Activated CD4-positive, CD25-positive, alpha-beta regulatory T cell treated with anti-CD3 and anti-CD28 coated beads, Interleukin-2, amount 50 U/mL, for 16 hours (primary cell): ENCODE measurements around the gene MRPL52.
"Not testable (repeated sequence)": the region's sequence is repeated elsewhere in the genome, so short reads cannot be mapped to it uniquely, and the experiment has no call there.

ENCODE experiments used
- DNase-seq: peaks from one replicate; pipeline ENCODE4 v3.0.0-alpha.2; 2020; ENCODE audit warnings: low read depth, low spot score

MRPL52 gene

DNA sequence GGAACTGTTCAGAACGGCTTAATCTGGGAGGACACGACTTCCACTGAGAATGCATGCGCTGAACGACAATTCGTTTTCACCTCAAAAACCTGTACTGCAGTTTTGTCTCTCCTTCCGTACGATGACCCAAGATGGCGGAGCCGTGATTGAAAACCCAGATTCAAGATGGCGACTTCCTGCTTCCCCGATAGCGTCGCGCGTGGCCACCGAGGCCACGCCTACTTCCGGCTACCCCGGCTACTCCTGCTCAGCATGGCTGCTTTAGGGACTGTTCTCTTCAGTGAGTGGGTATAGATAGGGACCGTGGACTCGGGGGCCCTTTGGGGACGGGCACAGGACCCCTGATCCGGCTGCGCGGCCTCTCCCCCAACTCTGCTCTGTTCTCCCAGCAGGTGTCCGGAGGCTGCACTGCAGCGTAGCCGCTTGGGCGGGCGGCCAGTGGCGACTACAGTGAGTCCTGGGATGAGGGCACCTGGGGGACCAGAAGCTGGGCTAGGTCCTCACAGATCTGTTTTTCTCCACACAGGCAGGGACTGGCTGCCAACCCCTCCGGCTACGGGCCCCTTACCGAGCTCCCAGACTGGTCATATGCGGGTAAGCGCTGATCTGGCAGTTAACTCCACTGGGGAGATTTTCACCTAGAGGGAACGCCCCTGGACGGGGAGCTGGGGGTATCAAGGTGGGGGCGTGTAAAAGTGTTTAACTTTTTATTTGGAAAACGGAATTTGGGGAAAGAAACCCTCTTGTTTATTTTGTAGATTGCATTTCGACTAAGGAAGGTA, at the start of gene MRPL52:
Gene MRPL52 (plus strand): TSS at position 227 of the 782 bp plus-strand sequence. CDS start 26 bp downstream, at position 253.
- DNase-seq, result peak; percentile 84

DNA sequence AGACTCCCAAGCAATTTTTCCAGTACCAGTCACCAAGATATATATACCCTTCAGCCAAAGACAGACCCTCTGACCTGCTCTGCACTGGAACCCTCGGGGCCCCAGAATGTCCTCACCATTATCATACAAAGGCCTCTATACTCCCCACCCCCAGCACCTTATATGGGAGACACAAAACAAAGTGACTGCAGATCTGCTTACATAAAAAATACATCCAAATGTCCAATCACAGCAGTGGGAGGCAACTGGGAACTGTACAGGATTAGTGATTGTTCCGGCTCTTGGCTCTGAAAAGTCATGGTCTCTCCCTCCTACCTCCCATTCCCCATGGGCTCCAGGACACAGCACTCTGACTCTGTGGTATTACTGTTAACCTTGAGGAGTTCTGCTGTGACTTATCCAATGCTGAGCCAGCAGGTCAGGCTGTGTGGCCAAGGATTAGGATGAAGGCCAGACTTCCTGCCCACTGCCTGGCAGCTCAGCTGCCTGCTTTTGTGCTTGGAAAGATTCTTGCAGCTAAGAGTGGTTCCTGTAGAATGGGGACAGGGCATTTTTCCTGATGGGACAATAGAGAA, 49.5 kb upstream of the MRPL52 start:
- no peak for DNase-seq

DNA sequence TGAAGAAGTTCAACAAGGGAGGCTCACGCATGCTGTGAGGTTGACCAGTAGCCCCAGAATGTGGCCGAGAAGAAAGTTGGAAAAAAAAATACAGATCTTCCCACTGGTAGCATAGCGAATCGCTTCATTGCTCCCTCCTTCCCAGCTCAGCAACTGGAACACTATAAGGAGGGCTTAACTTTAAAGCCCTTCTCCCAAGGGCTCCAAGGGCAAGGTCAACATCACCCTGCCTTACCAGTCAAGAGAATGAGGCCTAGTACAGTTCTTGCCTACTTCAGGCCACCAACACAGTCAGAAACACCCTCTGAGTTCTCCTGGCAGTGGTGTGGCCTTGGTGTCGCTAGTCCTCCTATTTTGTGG, 48.8 kb upstream of the MRPL52 start:
- no peak for DNase-seq

GRCh38 chr14:22781301-22781991, 48.2 kb upstream of the MRPL52 start:
- DNase-seq, result no peak

- no peak for DNase-seq
Observed at GRCh38 chr14:22786685-22787084, 43.0 kb upstream of the MRPL52 start.

DNA sequence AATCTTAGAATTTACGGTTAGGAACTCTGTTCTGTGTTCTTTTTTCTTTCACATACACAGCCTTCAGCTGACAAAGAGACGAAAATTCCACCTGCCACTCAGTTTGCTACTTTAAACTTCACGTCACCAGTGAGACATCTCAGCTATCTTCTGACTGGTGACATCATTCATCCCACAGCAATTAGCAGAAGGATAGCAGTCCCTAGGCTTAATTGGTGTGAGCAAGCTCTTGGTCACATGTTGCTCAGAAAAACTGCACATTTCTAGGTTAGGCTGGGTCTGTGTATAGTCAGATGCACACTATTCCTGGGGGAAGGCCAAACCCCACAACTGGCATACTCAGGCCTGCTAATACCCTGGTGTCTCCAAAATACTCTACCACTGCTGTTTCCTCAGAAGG, 38.4 kb upstream of the MRPL52 start:
- no peak for DNase-seq

GRCh38 chr14:22792158-22792557, 37.5 kb upstream of the MRPL52 start:
- DNase-seq, result no peak

DNA sequence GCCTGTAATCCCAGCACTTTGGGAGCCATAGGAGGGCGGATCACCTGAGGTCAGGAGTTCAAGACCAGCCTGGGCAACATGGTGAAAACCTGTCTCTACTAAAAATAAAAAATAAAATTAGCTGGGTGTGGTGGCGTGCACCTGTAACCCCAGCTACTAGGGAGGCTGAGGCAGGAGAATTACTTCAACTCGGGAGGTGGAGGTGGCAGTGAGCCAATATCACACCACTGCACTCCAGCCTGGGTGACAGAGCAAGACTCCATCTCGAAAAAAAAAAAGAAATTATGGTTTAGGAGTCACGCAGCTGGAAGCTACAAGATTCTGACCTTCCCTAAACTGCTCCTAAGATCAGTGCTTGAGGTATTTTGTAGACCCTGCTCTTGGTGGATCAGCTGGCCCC, 36.1 kb upstream of the MRPL52 start:
- DNase-seq, result not testable (repeated sequence)

DNA sequence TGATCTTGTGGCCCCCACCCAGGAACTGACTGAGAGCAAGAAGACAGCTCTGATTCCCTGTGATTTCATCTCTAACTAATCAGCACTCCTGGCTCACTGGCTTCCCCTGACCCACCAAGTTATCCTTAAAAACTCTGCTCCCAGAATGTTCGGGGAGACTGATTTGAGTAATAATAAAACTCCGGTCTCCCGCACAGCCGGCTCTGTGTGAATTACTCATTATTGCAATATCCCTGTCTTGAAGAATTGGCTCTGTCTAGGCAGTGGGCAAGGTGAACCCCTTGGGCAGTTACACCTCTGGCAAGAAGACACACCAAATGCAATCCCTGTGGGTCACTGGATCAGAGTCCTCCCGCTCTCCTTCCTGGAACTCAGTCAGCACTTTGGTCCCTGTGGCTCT, 35.7 kb upstream of the MRPL52 start:
- no peak for DNase-seq

DNA sequence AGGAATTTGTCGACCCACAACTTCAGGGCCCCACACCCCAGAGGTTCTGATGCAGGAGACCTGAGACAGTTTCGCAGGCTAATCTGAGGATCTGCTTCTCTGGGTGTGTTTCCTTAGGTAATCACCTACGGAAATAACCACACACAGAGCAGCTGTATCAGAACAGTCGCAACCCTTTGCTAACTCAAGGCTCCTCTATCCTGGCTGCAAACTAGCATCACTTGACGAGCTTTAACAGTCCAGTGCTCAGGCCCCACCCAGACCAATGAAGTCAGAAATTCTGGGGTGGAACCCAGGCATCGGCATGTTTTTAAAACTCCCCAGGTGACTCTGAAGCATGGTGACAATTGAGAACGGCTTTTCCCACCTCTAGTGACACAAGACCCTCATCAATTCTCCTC, 35.1 kb upstream of the MRPL52 start:
- no peak for DNase-seq

DNA sequence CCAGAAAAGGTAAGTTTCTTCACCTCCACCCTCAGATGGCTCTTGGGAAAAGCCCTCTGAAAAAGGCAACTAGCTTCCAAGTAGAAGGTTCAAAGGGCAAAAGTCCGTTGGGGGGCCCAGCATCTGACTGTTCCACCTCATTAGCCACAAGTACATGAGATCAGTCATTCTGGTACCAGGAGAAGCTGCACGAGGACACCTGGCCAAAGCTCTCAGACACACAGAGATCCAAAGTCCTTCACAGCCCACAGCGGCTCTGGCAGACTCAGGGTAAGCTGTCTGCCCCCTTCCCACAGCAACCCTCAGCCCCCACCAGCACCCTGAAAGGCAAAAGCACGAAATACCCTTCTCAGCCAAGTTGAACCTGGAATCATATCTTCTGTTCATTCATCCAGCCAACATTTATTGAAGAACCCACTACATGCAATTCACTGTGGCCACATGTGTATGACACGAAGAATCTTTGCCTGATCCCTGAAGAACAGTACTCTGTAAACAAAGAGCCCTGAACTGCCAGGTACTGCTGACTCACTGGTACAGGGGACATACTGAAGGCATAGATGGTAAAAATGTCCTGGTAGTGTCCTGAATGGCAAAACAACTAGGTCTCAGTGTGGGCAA, 33.5 kb upstream of the MRPL52 start:
- DNase-seq, result no peak

DNA sequence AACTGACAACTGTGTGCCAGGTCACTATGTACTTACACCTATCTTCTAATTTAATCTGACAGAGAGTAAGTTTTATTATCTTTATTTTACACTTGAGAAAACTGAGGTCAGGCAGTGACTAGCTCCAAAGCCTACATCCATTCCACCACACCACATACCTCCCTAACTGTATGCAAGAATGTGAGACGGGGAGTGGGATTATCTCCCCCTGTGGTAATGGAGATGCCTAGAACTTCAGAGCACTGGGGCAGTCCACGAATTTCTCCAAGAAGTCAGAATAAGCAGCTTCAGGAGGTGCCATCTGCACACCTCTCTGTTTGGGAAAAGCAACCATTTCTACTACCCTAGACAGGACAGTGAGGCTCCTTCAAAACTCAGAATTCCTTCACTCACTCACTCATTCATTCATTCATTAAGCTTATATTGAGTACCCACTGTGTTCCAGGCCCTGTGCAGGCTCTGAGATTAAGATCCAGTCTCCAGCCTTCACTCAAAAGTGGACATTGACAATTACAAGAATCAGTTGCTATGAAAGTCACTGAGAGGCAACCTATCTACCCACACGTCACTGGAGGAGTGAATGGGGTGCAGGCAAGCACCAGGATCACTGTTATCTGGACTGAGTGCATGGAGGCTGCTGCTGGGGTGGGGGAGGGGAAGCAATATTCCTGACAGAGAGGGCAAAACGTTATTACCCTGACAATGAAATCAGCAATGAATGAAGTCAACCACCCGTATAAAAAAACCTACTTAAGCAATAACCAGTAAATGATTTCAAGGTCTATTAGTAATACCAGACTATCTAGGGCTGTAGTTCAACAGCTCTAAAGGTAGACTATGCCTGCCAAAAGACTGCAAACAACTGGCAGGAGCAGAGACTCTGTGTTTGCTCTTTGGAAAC, 32.4 kb upstream of the MRPL52 start:
- no peak for DNase-seq

DNA sequence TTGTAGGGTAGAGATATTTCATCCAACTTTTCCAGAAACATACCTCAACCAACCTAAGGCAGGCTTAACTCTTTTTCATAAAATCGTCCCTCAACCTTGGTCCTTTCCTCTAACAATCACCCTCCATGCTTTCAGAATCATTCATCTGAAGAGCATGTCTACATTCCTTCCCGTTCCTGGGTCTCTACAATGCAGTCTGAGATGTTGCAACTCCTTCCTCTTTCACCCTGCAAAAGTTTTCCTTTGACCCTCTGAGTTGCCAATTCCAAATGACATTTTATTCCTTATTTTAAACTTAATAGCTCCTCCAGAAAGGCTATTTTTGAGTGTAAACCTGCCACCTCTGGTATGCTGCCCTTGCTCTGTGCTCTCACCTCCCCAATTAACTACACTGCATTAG, 31.2 kb upstream of the MRPL52 start:
- DNase-seq, result no peak

DNA sequence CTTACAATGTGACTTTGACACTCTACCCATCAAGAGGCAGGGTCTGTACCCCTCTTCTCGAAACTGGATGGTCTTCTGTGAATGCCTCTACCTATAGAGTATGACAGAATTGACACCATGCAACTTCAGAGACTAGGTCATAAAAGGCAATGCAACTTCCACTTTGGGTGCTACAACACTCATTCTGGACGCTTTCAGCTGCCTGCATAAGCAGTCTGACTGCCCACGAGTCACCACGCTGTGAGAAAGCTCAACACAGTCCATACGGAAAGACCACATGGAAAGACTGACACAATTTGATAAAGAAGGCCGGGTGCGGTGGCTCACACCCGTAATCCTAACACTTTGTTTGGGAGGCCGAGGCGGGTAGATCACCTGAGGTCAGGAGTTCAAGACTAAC, 29.3 kb upstream of the MRPL52 start:
- no peak for DNase-seq

DNA sequence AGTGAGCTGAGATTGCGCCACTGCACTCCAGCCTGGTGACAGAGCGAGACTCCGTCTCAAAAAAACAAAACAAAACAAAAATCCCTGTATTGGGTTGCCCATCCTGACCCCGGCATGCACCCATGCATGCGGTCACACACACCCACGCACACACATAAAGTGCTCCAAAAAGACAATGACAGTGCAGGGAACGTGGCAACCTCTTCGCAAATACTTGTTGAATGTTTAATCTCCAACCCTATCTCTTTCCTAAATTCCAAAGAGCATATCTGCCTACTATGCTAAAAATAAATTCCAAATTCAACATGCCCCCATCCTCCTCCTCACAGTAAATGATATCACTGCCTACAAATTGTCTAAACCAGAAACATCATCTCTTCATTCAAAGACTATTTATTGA, 28.0 kb upstream of the MRPL52 start:
- DNase-seq, result no peak

DNA sequence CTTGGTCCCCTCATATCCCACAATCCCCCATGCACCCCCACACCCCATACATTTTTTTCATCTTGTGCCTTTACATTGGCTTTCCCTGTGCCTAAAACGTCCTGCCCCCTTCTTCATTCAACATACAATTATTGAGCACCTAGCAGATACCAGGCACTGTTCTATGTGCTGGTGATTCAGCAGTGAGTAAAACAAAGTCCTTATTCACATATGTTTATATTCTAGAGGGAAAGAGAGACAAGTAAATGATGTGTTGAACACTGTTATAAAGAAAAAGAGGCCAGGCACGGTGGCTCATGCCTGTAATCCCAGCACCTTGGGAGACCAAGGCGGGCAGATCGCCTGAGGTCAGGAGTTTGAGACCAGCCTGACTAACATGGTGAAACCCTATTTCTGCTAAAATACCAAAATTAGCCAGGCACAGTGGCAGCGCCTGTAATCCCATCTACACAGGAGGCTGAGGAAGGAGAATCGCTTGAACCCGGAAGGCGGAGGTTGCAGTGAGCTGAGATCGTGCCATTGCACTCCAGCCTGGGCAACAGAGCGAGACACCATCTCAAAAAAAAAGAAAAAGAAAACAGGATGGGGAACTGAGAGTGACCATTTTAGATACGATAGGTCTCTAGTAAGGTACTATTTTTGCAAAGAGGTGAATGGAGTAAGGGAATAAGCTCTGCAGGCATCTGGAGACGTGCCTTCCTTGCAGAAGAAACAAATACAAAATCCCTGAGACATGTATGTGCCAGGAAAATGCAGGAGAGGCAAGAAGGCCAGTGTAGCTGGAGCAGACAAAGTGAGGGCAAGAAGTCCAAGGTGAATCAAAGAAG, 26.6 kb upstream of the MRPL52 start:
- no peak for DNase-seq

- no peak for DNase-seq
Observed at GRCh38 chr14:22803687-22803974, 26.1 kb upstream of the MRPL52 start.

DNA sequence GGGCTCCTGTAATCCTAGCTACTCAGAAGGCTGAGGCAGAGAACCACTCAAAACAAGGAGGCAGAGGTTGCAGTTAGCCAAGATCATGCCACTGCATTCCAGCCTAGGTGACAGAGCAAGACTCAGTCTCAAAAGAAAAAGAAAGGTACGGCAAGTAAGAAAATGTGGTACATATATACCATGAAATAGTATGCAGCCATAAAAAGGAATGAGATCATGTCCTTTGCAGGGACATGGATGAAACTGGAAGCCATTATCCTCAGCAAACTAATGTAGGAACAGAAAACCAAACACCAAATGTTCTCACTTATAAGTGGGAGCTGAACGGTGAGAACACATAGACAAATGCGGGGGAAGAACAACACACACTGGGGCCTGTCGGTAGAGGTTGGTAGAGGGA, 24.5 kb upstream of the MRPL52 start:
- not testable (repeated sequence) for DNase-seq

GRCh38 chr14:22807432-22808087, 22.1 kb upstream of the MRPL52 start:
- DNase-seq, result no peak
